Measurements from ENCODE around the gene ATP10A. TPM values are rescaled to one million over a fixed set of nuclear protein-coding genes. Genes with fewer than 3 reads are reported as not detected.
"Not testable (repeated sequence)": the region's sequence is repeated elsewhere in the genome, so short reads cannot be mapped to it uniquely, and the experiment has no call there.

ATP10A gene
- total and polyA plus RNA-seq, 8 donors: 0.04 to 1.2 (median 0.41) TPM

- 61 to 72% methylated on average over 14 of the region's 14 CpGs for WGBS, 2 donors
- no peak overlapping the region for H3K27ac ChIP-seq
- FAIRE-seq (no peak), DNase-seq (no peak), ATAC-seq (no peak)
- TF ChIP-seq CTCF (IDR thresholded peaks at IDR 0.05): no peak
- no peaks in the 10 kb centered on the region for H3K27me3 ChIP-seq
- H3K36me3 ChIP-seq: no peaks in the 10 kb centered on the region
- no peaks in the 10 kb centered on the region for H3K9me3 ChIP-seq
- no peak overlapping the region for H3K4me3 ChIP-seq
- intact Hi-C loops (cut with DNase I): no loop called here
- H3K4me1 ChIP-seq: no peaks in the 10 kb centered on the region
These were observed 98.0 kb downstream of the ATP10A start for GRCh38 chr15:25764980-25765735.

- intact Hi-C loops (cut with DNase I): no loop called here
- H3K36me3 ChIP-seq: no peaks in the 10 kb centered on the region
- no peak overlapping the region for H3K27ac ChIP-seq
- no peak for TF ChIP-seq CTCF (IDR thresholded peaks at IDR 0.05)
- ATAC-seq: no peak
- FAIRE-seq: no peak
- no peaks in the 10 kb centered on the region for H3K4me1 ChIP-seq
- H3K9me3 ChIP-seq: no peaks in the 10 kb centered on the region
- H3K27me3 ChIP-seq: no peaks in the 10 kb centered on the region
- WGBS, 2 donors: 84% methylated on average over 7 of the region's 7 CpGs
- DNase-seq: no peak
- no peak overlapping the region for H3K4me3 ChIP-seq
These were observed 99.2 kb downstream of the ATP10A start for GRCh38 chr15:25763954-25764353.

- Histone ChIP-seq H3K4me1 (no peaks in the 10 kb centered on the region), H3K36me3 (no peaks in the 10 kb centered on the region), H3K27me3 (no peaks in the 10 kb centered on the region), H3K4me3 (no peak overlapping the region), H3K9me3 (no peaks in the 10 kb centered on the region), H3K27ac (no peak overlapping the region)
- no peak for TF ChIP-seq CTCF (IDR thresholded peaks at IDR 0.05)
- peak in 3 of 4 donors; percentile 47 to 80 (median 52) for ATAC-seq
- DNase-seq: no peak
- FAIRE-seq: no peak
- intact Hi-C loops (cut with DNase I): no loop called here
- 10 to 11% methylated on average over 4 of the region's 4 CpGs for WGBS, 2 donors
These were observed 99.8 kb downstream of the ATP10A start for GRCh38 chr15:25763331-25763751.

- no peaks in the 10 kb centered on the region for H3K36me3 ChIP-seq
- no peaks in the 10 kb centered on the region for H3K9me3 ChIP-seq
- ATAC-seq (no peak), FAIRE-seq (no peak), DNase-seq (no peak)
- no peaks in the 10 kb centered on the region for H3K27me3 ChIP-seq
- H3K4me1 ChIP-seq: no peaks in the 10 kb centered on the region
- no peak overlapping the region for H3K4me3 ChIP-seq
- intact Hi-C loops (cut with DNase I): no loop called here
- 64 to 74% methylated on average over 13 of the region's 13 CpGs for WGBS, 2 donors
- TF ChIP-seq CTCF (IDR thresholded peaks at IDR 0.05): no peak
- no peak overlapping the region for H3K27ac ChIP-seq
These were observed 101.0 kb downstream of the ATP10A start for GRCh38 chr15:25761971-25762662.

GRCh38 chr15:25759421-25759820, 103.7 kb downstream of the ATP10A start:
- H3K4me3 ChIP-seq: no peak overlapping the region
- DNase-seq (no peak), FAIRE-seq (no peak), ATAC-seq (no peak)
- no peaks in the 10 kb centered on the region for H3K4me1 ChIP-seq
- H3K36me3 ChIP-seq: no peaks in the 10 kb centered on the region
- no peak for TF ChIP-seq CTCF (IDR thresholded peaks at IDR 0.05)
- H3K9me3 ChIP-seq: no peaks in the 10 kb centered on the region
- no peak overlapping the region for H3K27ac ChIP-seq
- intact Hi-C loops (cut with DNase I): no loop called here
- no peaks in the 10 kb centered on the region for H3K27me3 ChIP-seq
- 64 to 71% methylated on average over 4 of the region's 4 CpGs for WGBS, 2 donors

- ATAC-seq; FAIRE-seq; H3K4me1 ChIP-seq; H3K27me3 ChIP-seq; H3K36me3 ChIP-seq; H3K27ac ChIP-seq; intact Hi-C loops (cut with DNase I); H3K4me3 ChIP-seq; H3K9me3 ChIP-seq; DNase-seq: not testable (repeated sequence)
- WGBS, 2 donors: 75 to 81% methylated on average over 11 of the region's 11 CpGs
These were observed 104.5 kb downstream of the ATP10A start for GRCh38 chr15:25758612-25759011.
